GM18907 (cell line): ENCODE results near the gene IL33.

ENCODE experiments used
- ATAC-seq: cut with Tn5 transposase; IDR thresholded peaks from one replicate; pipeline ENCODE4 v1.9.1; 2021; ENCODE audit warnings: mild to moderate bottlenecking, moderate library complexity; ENCODE audit not compliant: unreplicated experiment

The IL33 gene

GRCh38 chr9:6277417-6277816 is 61.8 kb downstream of the IL33 start:
- ATAC-seq: no peak

GRCh38 chr9:6301858-6302257 is 86.3 kb downstream of the IL33 start:
- no peak for ATAC-seq

DNA sequence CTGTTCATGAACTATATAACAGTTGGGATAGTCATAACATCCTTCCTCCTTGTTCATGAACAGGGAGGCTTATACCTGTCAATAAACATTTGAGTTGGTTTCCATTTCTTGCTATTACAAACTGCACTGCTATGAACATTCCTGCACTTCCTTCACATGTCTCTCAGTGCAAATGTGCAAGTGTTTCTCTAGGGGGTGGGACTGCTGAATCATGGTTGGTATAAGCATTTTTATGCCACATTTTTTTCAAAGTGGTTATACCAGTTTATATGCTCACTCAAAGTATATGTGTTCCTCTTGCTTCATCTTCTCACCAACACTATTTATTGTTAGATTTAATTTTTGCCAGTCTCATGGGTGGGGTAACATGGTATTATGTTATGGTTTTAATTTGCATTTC is 86.8 kb downstream of the IL33 start:
- no peak for ATAC-seq

GRCh38 chr9:6304232-6304631 is 88.6 kb downstream of the IL33 start:
- no peak for ATAC-seq

- peak; percentile 44 for ATAC-seq
These were observed 90.5 kb downstream of the IL33 start for GRCh38 chr9:6305954-6306563.
